Keratinocyte (primary cell): ENCODE results near the gene HNRNPH1. TPM values are rescaled to one million over a fixed set of nuclear protein-coding genes. Genes with fewer than 3 reads are reported as not detected.
"Not testable (repeated sequence)": the region's sequence is repeated elsewhere in the genome, so short reads cannot be mapped to it uniquely, and the experiment has no call there.

Experiments used
- DNase-seq: peaks from one replicate; pipeline ENCODE4 v3.0.0-alpha.2; 2011; ENCODE audit warnings: low read depth, missing footprints, low spot score
- FAIRE-seq: peaks from 2 replicates; lab custom pipeline; 2011; peaks lifted over from hg19 to GRCh38; lab: Jason Lieb, UNC
- H2AFZ ChIP-seq: 2 replicates; pipeline ENCODE4 v1.6.0; 2012; ENCODE audit warnings: low read length, control low read depth, inconsistent platforms; ENCODE audit not compliant: control insufficient read depth
- H3K27ac ChIP-seq: 2 replicates; pipeline ENCODE4 v1.5.1; 2011; ENCODE audit warnings: low read length; ENCODE audit not compliant: control insufficient read depth, insufficient read depth
- H3K27me3 ChIP-seq: 3 replicates; pipeline ENCODE4 v1.6.0; 2011; ENCODE audit warnings: low read length; ENCODE audit not compliant: control insufficient read depth, insufficient read depth; ENCODE audit errors: extremely low read depth
- H3K36me3 ChIP-seq, 2 experiments: 2 replicates in 1 of 2; 3 replicates in 1 of 2; pipeline ENCODE4 v1.5.1; 2011; ENCODE audit warnings: low read length in 2 of 2, mild to moderate bottlenecking in 1 of 2; ENCODE audit not compliant: control insufficient read depth in 2 of 2, insufficient read depth in 2 of 2; ENCODE audit errors: extremely low read depth in 1 of 2
- H3K4me1 ChIP-seq: 3 replicates; pipeline ENCODE4 v1.5.1; 2011; ENCODE audit warnings: low read length; ENCODE audit not compliant: control insufficient read depth, insufficient read depth; ENCODE audit errors: extremely low read depth
- H3K4me2 ChIP-seq: 3 replicates; pipeline ENCODE4 v1.6.0; 2011; ENCODE audit warnings: low read depth, low read length; ENCODE audit not compliant: control insufficient read depth, insufficient read depth; ENCODE audit errors: extremely low read depth
- H3K4me3 ChIP-seq, 3 experiments: fragments of 200-600 bp in 1 of 3; sonication (generic) in 1 of 3; 2 replicates in 2 of 3; 3 replicates in 1 of 3; pipeline ENCODE4 v1.5.1; 2011 to 2016; ENCODE audit warnings: low read length in 3 of 3, mild to moderate bottlenecking in 3 of 3, control low read depth in 2 of 3, inconsistent platforms in 1 of 3, low read depth in 1 of 3, mixed read lengths in 1 of 3, mixed run types in 1 of 3, moderate library complexity in 1 of 3; ENCODE audit not compliant: control insufficient read depth in 2 of 3, insufficient read depth in 2 of 3; ENCODE audit errors: extremely low read depth in 1 of 3
- H3K79me2 ChIP-seq: 2 replicates; pipeline ENCODE4 v1.6.0; 2012; ENCODE audit warnings: low read length; ENCODE audit not compliant: control insufficient read depth, insufficient read depth
- H3K9ac ChIP-seq: 3 replicates; pipeline ENCODE4 v1.6.0; 2011; ENCODE audit warnings: low read length; ENCODE audit not compliant: control insufficient read depth, insufficient read depth; ENCODE audit errors: extremely low read depth
- H3K9me1 ChIP-seq: 3 replicates; pipeline ENCODE4 v1.6.0; 2011; ENCODE audit warnings: low read length; ENCODE audit not compliant: control insufficient read depth, insufficient read depth; ENCODE audit errors: extremely low read depth
- H3K9me3 ChIP-seq: 2 replicates; pipeline ENCODE4 v1.5.1; 2012; ENCODE audit warnings: low read depth, low read length; ENCODE audit not compliant: control insufficient read depth
- H4K20me1 ChIP-seq: 3 replicates; pipeline ENCODE4 v1.6.0; 2011; ENCODE audit warnings: low read length; ENCODE audit not compliant: control insufficient read depth, insufficient read depth; ENCODE audit errors: extremely low read depth
- EZH2 ChIP-seq: IDR thresholded peaks from one replicate; pipeline ENCODE4 v1.6.1; 2012; ENCODE audit warnings: inconsistent platforms, mild to moderate bottlenecking, low read length, moderate library complexity
- dilution Hi-C: fragments of 300-500 bp; cut with MboI; formaldehyde crosslinking; loops from one replicate; pipeline ENCODE4 v1.7.0; 2020; ENCODE audit warnings: low sequenced_read_pairs; ENCODE audit not compliant: extremely low pct_ligation_motif_present
- polyA plus RNA-seq, 5 experiments: library from polyadenylated mRNA; depleted of rRNA in 3 of 5; stranded (reverse) in 3 of 5; stranded (forward) in 1 of 5; unstranded in 1 of 5; fragments of >200 nt; gene quantifications; 1 replicate in 1 of 5; 2 replicates in 3 of 5; 3 replicates in 1 of 5; pipeline versions ENCODE4 v1.2.1 to v1.2.3, GENCODE V29; 2011 to 2012; ENCODE audit warnings: missing spikeins in 2 of 5, low read depth in 1 of 5, low replicate concordance in 1 of 5
- TF ChIP-seq, protein P1 (sequence below), 3 experiments: IDR thresholded peaks in 1 of 3; conservative IDR thresholded peaks in 1 of 3; optimal IDR thresholded peaks in 1 of 3; 2 replicates in 2 of 3; 3 replicates in 1 of 3; pipeline versions ENCODE3 to v1.5.1; 2011; ENCODE audit warnings: low read length in 3 of 3, mild to moderate bottlenecking in 3 of 3, moderate library complexity in 2 of 3, control low read depth in 1 of 3, inconsistent platforms in 1 of 3; ENCODE audit not compliant: insufficient read depth in 2 of 3; ENCODE audit errors: extremely low read depth in 1 of 3

The HNRNPH1 gene
- polyA plus RNA-seq, 1 donor (not counting 4 experiments of a cell fraction or from before 2014, with no cell fraction given), result 431 TPM

DNA sequence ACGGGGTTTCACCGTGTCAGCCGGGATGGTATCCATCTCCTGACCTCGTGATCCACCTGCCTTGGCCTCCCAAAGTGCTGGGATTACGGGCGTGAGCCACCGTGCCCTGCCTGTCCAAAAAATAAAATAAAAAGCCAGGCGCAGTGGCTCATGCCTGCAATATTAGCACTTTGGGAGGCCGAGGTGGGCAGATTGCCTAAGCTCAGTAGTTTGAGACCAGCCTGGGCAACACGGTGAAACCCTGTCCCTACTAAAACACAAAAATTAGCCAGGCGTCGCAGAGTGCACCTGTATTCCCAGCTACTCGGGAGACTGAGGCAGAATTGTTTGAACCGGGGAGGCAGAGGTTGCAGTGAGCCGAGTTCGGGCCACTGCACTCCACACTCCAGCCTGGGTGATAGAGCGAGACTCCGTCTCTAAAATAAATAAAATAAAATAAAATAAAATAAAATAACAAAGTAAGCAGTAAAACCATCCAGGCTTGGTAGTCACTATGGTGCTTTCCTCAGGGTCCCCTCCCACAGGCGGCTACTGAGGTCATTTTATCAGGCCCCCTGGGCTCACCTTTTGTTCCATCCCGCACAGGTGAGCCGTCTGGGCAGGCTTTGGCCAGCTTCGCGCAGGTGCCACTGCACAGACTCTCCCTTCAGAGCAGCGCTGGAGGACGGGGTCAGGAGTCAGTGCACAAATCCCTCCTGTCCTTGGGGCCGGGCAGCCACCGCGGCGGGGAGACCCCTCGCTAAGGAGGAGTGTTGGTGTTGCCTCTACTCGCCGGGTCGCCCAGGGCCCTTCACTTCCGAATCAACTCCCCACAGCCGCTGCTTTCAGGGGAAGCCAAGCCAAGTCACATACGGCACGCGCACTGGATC is 10.3 kb upstream of the HNRNPH1 start:
- dilution Hi-C loops, H3K9me3 ChIP-seq, H3K79me2 ChIP-seq, DNase-seq, H3K9me1 ChIP-seq, FAIRE-seq, H3K4me1 ChIP-seq, H3K27me3 ChIP-seq, H3K36me3 ChIP-seq, H3K27ac ChIP-seq, H4K20me1 ChIP-seq: not testable (repeated sequence)
- peak overlapping the region; percentile 24 to 64 (median 57) for H3K4me3 ChIP-seq
- peak overlapping the region; percentile 58 for H3K9ac ChIP-seq
- H3K4me2 ChIP-seq, result peak overlapping the region; percentile 83
- peak overlapping the region; percentile 26 for H2AFZ ChIP-seq

GRCh38 chr5:179624841-179625271 is 1.4 kb upstream of the HNRNPH1 start:
- Histone ChIP-seq H2AFZ (peak overlapping the region; percentile 91), H3K4me3 (peak overlapping the region in 1 of 3 experiments; percentile 76), H3K4me1 (peaks cover 30% of the 10 kb centered on the region), H3K27ac (peak overlapping the region; percentile 13), H3K27me3 (no peaks in the 10 kb centered on the region), H3K9ac (peak overlapping the region; percentile 99), H4K20me1 (peaks cover 26% of the 10 kb centered on the region), H3K4me2 (peak overlapping the region; percentile 95), H3K9me3 (no peaks in the 10 kb centered on the region), H3K9me1 (no peaks in the 10 kb centered on the region), H3K36me3 (peaks cover 9 to 18% of the 10 kb centered on the region in 2 experiments), H3K79me2 (peaks cover 35% of the 10 kb centered on the region)
- dilution Hi-C loops, result no loop called here
- DNase-seq (no peak), FAIRE-seq (no peak)
- TF ChIP-seq, protein P1, sequence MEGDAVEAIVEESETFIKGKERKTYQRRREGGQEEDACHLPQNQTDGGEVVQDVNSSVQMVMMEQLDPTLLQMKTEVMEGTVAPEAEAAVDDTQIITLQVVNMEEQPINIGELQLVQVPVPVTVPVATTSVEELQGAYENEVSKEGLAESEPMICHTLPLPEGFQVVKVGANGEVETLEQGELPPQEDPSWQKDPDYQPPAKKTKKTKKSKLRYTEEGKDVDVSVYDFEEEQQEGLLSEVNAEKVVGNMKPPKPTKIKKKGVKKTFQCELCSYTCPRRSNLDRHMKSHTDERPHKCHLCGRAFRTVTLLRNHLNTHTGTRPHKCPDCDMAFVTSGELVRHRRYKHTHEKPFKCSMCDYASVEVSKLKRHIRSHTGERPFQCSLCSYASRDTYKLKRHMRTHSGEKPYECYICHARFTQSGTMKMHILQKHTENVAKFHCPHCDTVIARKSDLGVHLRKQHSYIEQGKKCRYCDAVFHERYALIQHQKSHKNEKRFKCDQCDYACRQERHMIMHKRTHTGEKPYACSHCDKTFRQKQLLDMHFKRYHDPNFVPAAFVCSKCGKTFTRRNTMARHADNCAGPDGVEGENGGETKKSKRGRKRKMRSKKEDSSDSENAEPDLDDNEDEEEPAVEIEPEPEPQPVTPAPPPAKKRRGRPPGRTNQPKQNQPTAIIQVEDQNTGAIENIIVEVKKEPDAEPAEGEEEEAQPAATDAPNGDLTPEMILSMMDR (optimal IDR thresholded peaks at IDR 0.05 in 1 of 3, IDR thresholded peaks at IDR 0.05 in 1 of 3, conservative IDR thresholded peaks at IDR 0.05 in 1 of 3; ENCODE audit: extremely low read depth in 1 of 3, insufficient read depth in 2 of 3, low read length in 3 of 3), result no peak
- TF ChIP-seq EZH2, result no peak
